IMR-90 (cell line): ENCODE measurements around the gene DDX10. TPM values are rescaled to one million over a fixed set of nuclear protein-coding genes. Genes with fewer than 3 reads are reported as not detected.
A peak's percentile ranks its signal among the peaks of the same experiment; 100 is the strongest.

Source experiments
- ATAC-seq: fragments of 200-7000 bp; cut with Tn5 transposase; 2 replicates; pipeline ENCODE4 v1.9.1; 2020; ENCODE audit warnings: low read depth, mild to moderate bottlenecking, moderate library complexity
- BruUV-seq: library from RNA; stranded (reverse); fragments of 400-500 nt; replicated peaks from 2 replicates; lab custom pipeline; 2021; lab: Mats Ljungman, UMichigan
- CTCF ChIA-PET: fragments of 300-600 bp; formaldehyde crosslinking; extraction: SDS; loops from one replicate; lab custom pipeline; 2021; ENCODE audit warnings: antibody characterized with exemption; lab: Yijun Ruan, JAX
- POLR2A ChIA-PET: fragments of 300-600 bp; sonication (Branson Sonifier 250); formaldehyde crosslinking; loops from one replicate; lab custom pipeline; 2022; ENCODE audit warnings: antibody characterized with exemption; ENCODE audit not compliant: unreplicated experiment; lab: Charles Lee
- DNase-seq: peaks from one replicate; pipeline ENCODE4 v3.0.0; 2013
- H2AFZ ChIP-seq: replicated peaks from 2 replicates; pipeline ENCODE3; 2013; ENCODE audit warnings: low read length, mild to moderate bottlenecking; ENCODE audit not compliant: poor library complexity
- H2AK5ac ChIP-seq: 2 replicates; pipeline ENCODE4 v1.6.1; 2013; ENCODE audit warnings: low read depth, low read length, inconsistent platforms
- H2AK9ac ChIP-seq: replicated peaks from 2 replicates; pipeline ENCODE3; 2013; ENCODE audit warnings: mild to moderate bottlenecking, low read depth, low read length, moderate library complexity; ENCODE audit not compliant: poor library complexity
- H2BK120ac ChIP-seq: 2 replicates; pipeline ENCODE4 v1.6.1; 2013; ENCODE audit warnings: low read depth, low read length, inconsistent platforms
- H2BK15ac ChIP-seq: 3 replicates; pipeline ENCODE4 v1.6.1; 2013; ENCODE audit warnings: low read depth, low read length, inconsistent platforms
- H2BK20ac ChIP-seq: 2 replicates; pipeline ENCODE4 v1.6.1; 2013; ENCODE audit warnings: low read depth, mild to moderate bottlenecking, inconsistent platforms, low read length, moderate library complexity
- H2BK5ac ChIP-seq: 2 replicates; pipeline ENCODE4 v1.6.1; 2013; ENCODE audit warnings: mild to moderate bottlenecking, low read depth, low read length, inconsistent platforms; ENCODE audit not compliant: poor library complexity, severe bottlenecking
- H3K14ac ChIP-seq: replicated peaks from 2 replicates; pipeline ENCODE4 v1.6.1; 2013; ENCODE audit warnings: low read depth, low read length, inconsistent platforms
- H3K18ac ChIP-seq: 2 replicates; pipeline ENCODE4 v1.6.1; 2013; ENCODE audit warnings: low read depth, low read length, control low read depth
- H3K23ac ChIP-seq: 2 replicates; pipeline ENCODE4 v1.6.1; 2013; ENCODE audit warnings: low read depth, low read length, inconsistent platforms
- H3K27ac ChIP-seq: 2 replicates; pipeline ENCODE4 v1.5.1; 2013; ENCODE audit warnings: mild to moderate bottlenecking, control low read depth, low read length; ENCODE audit not compliant: insufficient read depth
- H3K27me3 ChIP-seq: 2 replicates; pipeline ENCODE4 v1.6.1; 2013; ENCODE audit warnings: low read length; ENCODE audit not compliant: control insufficient read depth, insufficient read depth
- H3K36me3 ChIP-seq: 2 replicates; pipeline ENCODE4 v1.6.1; 2013; ENCODE audit warnings: low read length, mixed read lengths; ENCODE audit not compliant: control insufficient read depth, insufficient read depth
- H3K4ac ChIP-seq: 2 replicates; pipeline ENCODE4 v1.6.1; 2013; ENCODE audit warnings: low read depth, low read length, inconsistent platforms
- H3K4me1 ChIP-seq: 2 replicates; pipeline ENCODE4 v1.6.1; 2013; ENCODE audit warnings: low read length, mixed read lengths; ENCODE audit not compliant: control insufficient read depth, insufficient read depth
- H3K4me2 ChIP-seq: 2 replicates; pipeline ENCODE4 v1.6.1; 2013; ENCODE audit warnings: low read depth, mild to moderate bottlenecking, control low read depth, low read length, moderate library complexity
- H3K4me3 ChIP-seq: 2 replicates; pipeline ENCODE4 v1.5.1; 2013; ENCODE audit warnings: low read depth, mild to moderate bottlenecking, control low read depth, low read length, moderate library complexity; ENCODE audit not compliant: insufficient read depth
- H3K56ac ChIP-seq: 2 replicates; pipeline ENCODE4 v1.6.1; 2013; ENCODE audit warnings: low read length, inconsistent platforms; ENCODE audit not compliant: insufficient read depth; ENCODE audit errors: extremely low read depth
- H3K79me1 ChIP-seq, 2 experiments: 2 replicates each; pipeline ENCODE4 v1.6.1; 2013; ENCODE audit warnings: low read length in 2 of 2, inconsistent platforms in 1 of 2, low read depth in 1 of 2
- H3K9ac ChIP-seq: 2 replicates; pipeline ENCODE4 v1.6.1; 2013; ENCODE audit warnings: low read depth, low read length, control low read depth
- H3K9me1 ChIP-seq: 2 replicates; pipeline ENCODE4 v1.6.1; 2013; ENCODE audit warnings: low read length, inconsistent platforms; ENCODE audit not compliant: insufficient read depth
- H3K9me3 ChIP-seq: 2 replicates; pipeline ENCODE4 v1.6.1; 2013; ENCODE audit warnings: low read length; ENCODE audit not compliant: control insufficient read depth, insufficient read depth
- H4K20me1 ChIP-seq: 2 replicates; pipeline ENCODE4 v1.6.1; 2013; ENCODE audit warnings: low read length, inconsistent platforms; ENCODE audit not compliant: insufficient read depth
- H4K5ac ChIP-seq: 2 replicates; pipeline ENCODE4 v1.6.1; 2013; ENCODE audit warnings: mild to moderate bottlenecking, low read depth, low read length, control low read depth
- H4K8ac ChIP-seq, 2 experiments: 2 replicates each; pipeline ENCODE4 v1.6.1; 2013; ENCODE audit warnings: low read depth in 2 of 2, low read length in 2 of 2, control low read depth in 1 of 2, inconsistent platforms in 1 of 2
- H4K91ac ChIP-seq: 2 replicates; pipeline ENCODE4 v1.6.1; 2013; ENCODE audit warnings: low read depth, low read length, inconsistent platforms; ENCODE audit not compliant: insufficient read depth
- BHLHE40 ChIP-seq: fragments of 150-350 bp; IDR thresholded peaks from 2 replicates; pipeline ENCODE4 v1.6.1; 2016; ENCODE audit warnings: mild to moderate bottlenecking, low read depth, low read length
- FOS ChIP-seq: fragments of 150-350 bp; IDR thresholded peaks from 2 replicates; pipeline ENCODE4 v1.6.1; 2016; ENCODE audit warnings: low read depth, low read length
- WGBS, 2 experiments: methylation state at CpG; one replicate each; pipeline versions ENCODE4 v1.1.5 to v1.1.7; 2013; ENCODE audit warnings: missing lambda C conversion rate in 2 of 2; ENCODE audit not compliant: insufficient read length in 1 of 2; ENCODE audit errors: extremely low coverage in 2 of 2; 5-methylcytosine and 5-hydroxymethylcytosine counted together
- dilution Hi-C: fragments of 300-500 bp; cut with HindIII; formaldehyde crosslinking; loops from one replicate; pipeline ENCODE4 v1.14.3; 2018; ENCODE audit warnings: low sequenced_read_pairs; ENCODE audit not compliant: unreplicated experiment
- in situ Hi-C: fragments of 300-500 bp; cut with MboI; formaldehyde crosslinking; loops from 3 replicates; pipeline ENCODE4 v1.14.3; 2019; ENCODE audit warnings: low sequenced_read_pairs, inconsistent platforms, mixed read lengths
- intact Hi-C: fragments of 100-400 bp; cut with micrococcal nuclease; formaldehyde crosslinking; loops from 2 replicates; pipeline ENCODE4 v1.10.0; 2022
- polyA plus RNA-seq, 3 experiments: library from polyadenylated mRNA; depleted of rRNA; stranded (reverse); fragments of >200 nt; gene quantifications; 2 replicates each; pipeline ENCODE4 v1.2.3, GENCODE V29; 2012; ENCODE audit warnings: low replicate concordance in 1 of 3
- total RNA-seq: library from RNA; depleted of rRNA; stranded (reverse); fragments of >200 nt; gene quantifications from 2 replicates; pipeline ENCODE4 v1.2.3, GENCODE V29; 2012

DDX10 gene
- total and polyA plus RNA-seq, 2 of the 4 experiments (the other 2 are of a cell fraction), result 20.0 to 31.9 TPM

DNA sequence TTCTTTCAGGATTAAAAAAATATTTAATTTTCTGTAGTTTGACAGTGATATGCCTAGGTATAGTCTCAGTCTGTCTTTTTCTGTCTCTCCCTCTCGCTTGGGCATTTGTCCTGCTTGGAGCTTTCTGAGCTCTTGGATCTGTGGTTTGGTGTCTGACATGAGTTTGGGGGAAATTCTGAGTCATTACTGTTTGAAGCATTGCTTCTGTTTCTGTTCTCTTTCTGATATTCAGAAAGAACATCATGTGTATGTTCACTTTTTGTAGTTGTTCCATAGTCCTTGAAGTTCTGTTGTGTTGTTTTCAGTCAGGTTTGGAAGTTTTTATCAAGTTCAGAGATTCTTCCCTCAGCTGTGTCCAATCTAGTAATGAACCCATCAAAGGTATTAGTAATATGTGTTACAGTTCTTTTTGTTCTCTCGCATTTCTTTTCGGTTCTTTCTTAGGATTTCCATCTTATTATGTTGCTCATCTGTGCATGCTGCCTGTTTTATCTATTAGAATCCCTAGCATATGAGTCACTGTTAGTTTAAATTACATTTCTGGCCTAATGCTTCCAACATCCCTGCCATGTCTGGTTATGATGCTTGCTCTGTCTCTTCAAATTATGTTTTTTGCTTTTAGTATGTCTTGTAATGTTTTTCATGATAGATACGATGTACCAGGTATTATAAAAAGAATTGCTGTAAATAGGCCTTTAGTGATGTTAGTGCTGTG lies 48.4 kb downstream of the DDX10 start:
- peak overlapping the region; percentile 59; the same call in 1 of the 2 replicates for H3K4ac ChIP-seq
- H3K9me1 ChIP-seq, result no peaks in the 10 kb centered on the region; the same call in 1 of the 2 replicates
- peaks cover 5 to 17% of the 10 kb centered on the region in 2 experiments for H3K79me1 ChIP-seq
- peak overlapping the region; percentile 87; the same call in 1 of the 2 replicates for H2BK120ac ChIP-seq
- peak overlapping the region; percentile 5; the same call in 1 of the 2 replicates for H3K27ac ChIP-seq
- DNase-seq, result peak; percentile 73
- H2BK20ac ChIP-seq, result peak overlapping the region; percentile 42
- H3K4me3 ChIP-seq, result no peak overlapping the region
- H4K20me1 ChIP-seq, result no peaks in the 10 kb centered on the region
- whole genome bisulfite sequencing, 2 experiments, result no CpG with 5 or more reads among the region's 4 CpGs
- H4K91ac ChIP-seq, result no peak overlapping the region
- TF ChIP-seq FOS, result peak; percentile 27; the same call in 1 of the 2 replicates
- no peak for TF ChIP-seq BHLHE40
- BruUV-seq, result no TSS peak
- in situ Hi-C loops (no loop called here), intact Hi-C loops (no loop called here), dilution Hi-C loops (no loop called here)
- H3K9me3 ChIP-seq, result peaks cover 13% of the 10 kb centered on the region
- ChIA-PET POLR2A (no interaction called here), CTCF (no interaction called here)
- peak overlapping the region; percentile 15; the same call in 1 of the 2 replicates for H2AK5ac ChIP-seq
- H3K27me3 ChIP-seq, result no peaks in the 10 kb centered on the region
- H3K36me3 ChIP-seq, result peaks cover 11% of the 10 kb centered on the region
- peak overlapping the region; percentile 62; the same call in 1 of the 2 replicates for H3K18ac ChIP-seq
- peaks cover 3% of the 10 kb centered on the region for H3K4me1 ChIP-seq
- H2BK5ac ChIP-seq, result peak overlapping the region; percentile 89
- H3K56ac ChIP-seq, result no peak overlapping the region
- peak overlapping the region; percentile 21; the same call in 1 of the 2 replicates for H4K5ac ChIP-seq
- H4K8ac ChIP-seq, result peak overlapping the region in 1 of 2 experiments; percentile 53; a peak in 2 of 4 replicates
- no peak overlapping the region for H2AFZ ChIP-seq
- peak overlapping the region; percentile 34; the same call in 1 of the 2 replicates for H3K23ac ChIP-seq
- peak overlapping the region; percentile 41; the same call in 1 of the 2 replicates for H3K4me2 ChIP-seq
- H2BK15ac ChIP-seq, result 0 out of 3 replicates have a peak overlapping the region, but pooled peaks have one; percentile 26
- no peak overlapping the region for H3K9ac ChIP-seq
- peak overlapping the region; percentile 73 for H3K14ac ChIP-seq
- peak; percentile 84 for ATAC-seq
- peak overlapping the region; percentile 77 for H2AK9ac ChIP-seq
